NCI-H510A treated with DMSO at 0.1 percent for 48 hours (cell line): Measurements from ENCODE around the gene ANGPTL2.

Experiments used
- DNase-seq: peaks from one replicate; lab custom pipeline; 2025; lab: John Stamatoyannopoulos, UW

ANGPTL2 gene

GRCh38 chr9:127136081-127136879 is 13.8 kb upstream of the ANGPTL2 start:
- no peak for DNase-seq

- no peak for DNase-seq
Observed at GRCh38 chr9:127135056-127135745, 12.8 kb upstream of the ANGPTL2 start.

- DNase-seq = no peak
Observed at GRCh38 chr9:127133739-127134167, 11.3 kb upstream of the ANGPTL2 start.

GRCh38 chr9:127132921-127133647 is 10.6 kb upstream of the ANGPTL2 start:
- DNase-seq = peak; percentile 53

GRCh38 chr9:127132375-127132774 is 9.9 kb upstream of the ANGPTL2 start:
- no peak for DNase-seq

- no peak for DNase-seq
Observed at GRCh38 chr9:127131871-127132270, 9.4 kb upstream of the ANGPTL2 start.

GRCh38 chr9:127130661-127131538 is 8.5 kb upstream of the ANGPTL2 start:
- peak; percentile 89 for DNase-seq

GRCh38 chr9:127130235-127130634 is 7.8 kb upstream of the ANGPTL2 start:
- no peak for DNase-seq

GRCh38 chr9:127129718-127130085 is 7.3 kb upstream of the ANGPTL2 start:
- no peak for DNase-seq

- no peak for DNase-seq
Observed at GRCh38 chr9:127129073-127129717, 6.8 kb upstream of the ANGPTL2 start.

GRCh38 chr9:127128341-127129072 is 6.1 kb upstream of the ANGPTL2 start:
- peak; percentile 65 for DNase-seq

GRCh38 chr9:127126971-127127370 is 4.5 kb upstream of the ANGPTL2 start:
- no peak for DNase-seq

GRCh38 chr9:127124792-127125191 is 2.4 kb upstream of the ANGPTL2 start:
- no peak for DNase-seq

- no peak for DNase-seq
Observed at GRCh38 chr9:127124111-127124531, 1.7 kb upstream of the ANGPTL2 start.

GRCh38 chr9:127123064-127123890 is 842 bp upstream of the ANGPTL2 start:
- DNase-seq = peak; percentile 81

GRCh38 chr9:127121628-127122175 is 733 bp downstream of the ANGPTL2 start:
- DNase-seq = no peak

- DNase-seq = no peak
Observed at GRCh38 chr9:127119320-127119709, 3.1 kb downstream of the ANGPTL2 start.

GRCh38 chr9:127118597-127119319 is 3.7 kb downstream of the ANGPTL2 start:
- DNase-seq = no peak

- no peak for DNase-seq
Observed at GRCh38 chr9:127117801-127118200, 4.6 kb downstream of the ANGPTL2 start.
